Measurements from ENCODE around the gene GPR17. TPM values are rescaled to one million over a fixed set of nuclear protein-coding genes. Genes with fewer than 3 reads are reported as not detected.

The GPR17 gene
- total and polyA plus RNA-seq, 10 donors: 0.09 to 1.9 (median 0.24) TPM; not detected in 4

DNA sequence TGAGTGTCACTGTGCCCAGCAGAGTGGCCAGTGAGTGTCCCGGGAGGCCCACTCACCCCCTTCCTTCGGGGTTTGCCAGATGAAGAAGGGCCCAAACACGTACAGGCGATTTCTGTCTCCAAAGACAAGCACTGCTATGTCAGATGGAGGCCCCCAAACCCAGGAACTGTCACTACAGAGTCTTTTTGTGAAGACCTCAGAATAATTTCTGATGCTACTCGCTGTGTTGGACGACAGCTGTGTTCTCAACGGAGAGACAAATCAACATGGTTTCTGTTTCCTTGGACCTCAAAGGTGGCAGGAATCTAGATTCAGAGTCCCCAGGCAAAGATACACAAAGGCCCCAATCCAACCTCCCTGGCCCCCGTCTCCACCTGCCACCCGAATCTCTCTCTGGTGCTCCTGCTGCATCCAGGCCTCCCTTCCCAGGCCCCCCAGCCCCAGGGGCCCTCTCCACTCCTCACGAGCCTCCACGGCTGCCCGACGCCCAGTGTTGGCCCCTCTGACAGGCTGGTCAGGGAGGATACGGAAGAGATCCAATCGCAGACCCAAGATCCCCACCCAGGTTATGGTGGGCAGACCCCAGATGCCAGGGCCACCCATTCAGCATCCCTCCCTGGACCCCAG lies 2.4 kb upstream of the GPR17 start:
- TF ChIP-seq POLR2A (IDR thresholded peaks at IDR 0.05) (no peak), POLR2AphosphoS5 (IDR thresholded peaks at IDR 0.05) (no peak)
- TF ChIP-seq, protein P1, sequence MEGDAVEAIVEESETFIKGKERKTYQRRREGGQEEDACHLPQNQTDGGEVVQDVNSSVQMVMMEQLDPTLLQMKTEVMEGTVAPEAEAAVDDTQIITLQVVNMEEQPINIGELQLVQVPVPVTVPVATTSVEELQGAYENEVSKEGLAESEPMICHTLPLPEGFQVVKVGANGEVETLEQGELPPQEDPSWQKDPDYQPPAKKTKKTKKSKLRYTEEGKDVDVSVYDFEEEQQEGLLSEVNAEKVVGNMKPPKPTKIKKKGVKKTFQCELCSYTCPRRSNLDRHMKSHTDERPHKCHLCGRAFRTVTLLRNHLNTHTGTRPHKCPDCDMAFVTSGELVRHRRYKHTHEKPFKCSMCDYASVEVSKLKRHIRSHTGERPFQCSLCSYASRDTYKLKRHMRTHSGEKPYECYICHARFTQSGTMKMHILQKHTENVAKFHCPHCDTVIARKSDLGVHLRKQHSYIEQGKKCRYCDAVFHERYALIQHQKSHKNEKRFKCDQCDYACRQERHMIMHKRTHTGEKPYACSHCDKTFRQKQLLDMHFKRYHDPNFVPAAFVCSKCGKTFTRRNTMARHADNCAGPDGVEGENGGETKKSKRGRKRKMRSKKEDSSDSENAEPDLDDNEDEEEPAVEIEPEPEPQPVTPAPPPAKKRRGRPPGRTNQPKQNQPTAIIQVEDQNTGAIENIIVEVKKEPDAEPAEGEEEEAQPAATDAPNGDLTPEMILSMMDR (IDR thresholded peaks at IDR 0.05 in 8 of 11, conservative IDR thresholded peaks at IDR 0.05 in 3 of 11): no peak
- Histone ChIP-seq H3K27me3 (replicated peaks in 1 of 7) (no peaks in the 10 kb centered on the region), H3K27ac (peak overlapping the region in 4 of 8 donors; percentile 92 to 96 (median 93)), H3K4me3 (no peak overlapping the region), H3K9me3 (no peaks in the 10 kb centered on the region), H3K36me3 (peaks cover 0 to 31% (median 0%) of the 10 kb centered on the region in 6 donors), H3K4me1 (peaks cover 44 to 85% (median 69%) of the 10 kb centered on the region in 6 donors)
- WGBS, 5 donors: 89 to 95% (median 93%) methylated on average over 15 of the region's 15 CpGs
- peak; percentile 47 for DNase-seq
- intact Hi-C loops (cut with DNase I; ENCODE audit: low total_unique reads): loop anchor here (10.0 kb wide), 1 partner anchor 49 kb away; no protein-coding TSS in a partner anchor

DNA sequence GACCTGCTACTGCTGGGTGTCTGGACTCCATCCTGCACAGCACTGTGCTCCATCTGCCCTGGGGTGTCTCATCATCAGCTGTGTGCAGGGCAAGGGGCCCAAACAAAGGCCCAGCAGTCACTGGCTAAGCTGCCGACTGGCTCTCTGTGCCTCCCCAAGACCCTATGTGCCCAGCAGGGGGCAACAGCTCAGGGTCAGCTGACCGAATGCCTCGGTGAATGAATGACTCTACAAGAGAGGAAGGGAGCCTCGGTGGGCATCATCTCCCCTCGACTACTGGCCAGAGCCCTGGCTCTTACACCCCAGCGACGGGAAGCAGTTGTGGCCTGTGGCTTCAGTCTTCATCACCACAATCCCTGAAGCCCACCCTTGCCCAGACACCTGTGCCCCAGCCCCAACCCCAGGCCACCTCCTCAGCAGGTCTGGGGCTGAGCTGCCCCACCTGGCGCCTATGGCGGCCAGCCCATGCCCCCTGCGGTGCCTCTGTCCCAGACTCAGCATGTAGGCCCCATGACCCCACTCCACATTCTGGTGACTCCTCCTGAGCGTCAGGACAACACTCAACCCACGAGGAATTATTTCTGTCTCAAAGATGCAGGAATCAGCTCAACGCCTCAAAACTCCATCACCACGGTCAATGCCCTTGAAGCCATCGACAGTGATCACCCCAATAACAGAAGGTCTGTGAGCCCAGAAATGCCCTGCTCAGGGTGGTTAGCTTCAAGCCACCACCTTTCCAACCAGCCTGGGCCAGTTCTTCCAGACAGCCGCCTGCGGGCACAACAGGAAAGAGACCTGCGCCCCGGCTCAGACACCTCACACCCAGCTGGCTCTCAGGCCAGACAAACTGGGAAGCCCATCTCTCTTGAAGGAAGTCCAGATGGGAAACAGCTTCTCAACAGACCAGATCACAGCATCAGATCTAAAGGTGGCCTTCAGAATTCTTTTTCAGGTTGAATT lies 1.6 kb upstream of the GPR17 start:
- intact Hi-C loops (cut with DNase I; ENCODE audit: low total_unique reads): loop anchor here (10.0 kb wide), 1 partner anchor 50 kb away; no protein-coding TSS in a partner anchor

DNA sequence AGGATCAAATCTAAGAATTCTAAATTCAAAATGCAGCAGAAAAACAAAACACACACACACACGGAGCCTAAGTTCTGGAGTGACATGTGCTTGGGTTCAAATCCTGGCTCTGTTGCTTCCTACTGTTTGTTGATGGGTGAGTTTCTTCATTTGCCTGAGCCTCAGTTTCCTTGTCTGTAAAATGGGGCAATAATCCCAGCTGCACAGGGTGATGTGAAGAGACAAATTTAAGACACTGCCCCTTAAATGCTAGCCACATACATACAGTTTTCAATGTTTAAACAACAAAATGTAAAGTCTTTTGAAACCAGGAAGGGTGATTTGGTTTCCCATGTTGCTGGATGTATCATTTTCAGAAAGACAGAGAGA lies 943 bp upstream of the GPR17 start:
- Histone ChIP-seq H3K27me3 (replicated peaks in 1 of 7) (no peaks in the 10 kb centered on the region), H3K4me1 (peaks cover 44 to 84% (median 67%) of the 10 kb centered on the region in 6 donors), H3K27ac (peak overlapping the region in 3 of 8 donors; percentile 20 to 96 (median 92)), H3K9me3 (no peaks in the 10 kb centered on the region), H3K36me3 (peaks cover 0 to 17% (median 0%) of the 10 kb centered on the region in 6 donors), H3K4me3 (no peak overlapping the region)
- DNase-seq: no peak
- intact Hi-C loops (cut with DNase I; ENCODE audit: low total_unique reads): loop anchor here (10.0 kb wide), 1 partner anchor 50 kb away; no protein-coding TSS in a partner anchor
- TF ChIP-seq POLR2AphosphoS5 (IDR thresholded peaks at IDR 0.05): no peak
- TF ChIP-seq, protein P1 (IDR thresholded peaks at IDR 0.05 in 8 of 11, conservative IDR thresholded peaks at IDR 0.05 in 3 of 11): no peak
- TF ChIP-seq POLR2A (IDR thresholded peaks at IDR 0.05): no peak
- 78 to 95% (median 83%) methylated on average over 1 of the region's 1 CpG for WGBS, 5 donors

More for the DNA sequence above, 1.6 kb upstream of the GPR17 start:
- Histone ChIP-seq H3K27ac (peak overlapping the region in 4 of 8 donors; percentile 5 to 96 (median 92)), H3K36me3 (peaks cover 0 to 23% (median 0%) of the 10 kb centered on the region in 6 donors), H3K9me3 (no peaks in the 10 kb centered on the region), H3K4me3 (no peak overlapping the region), H3K27me3 (replicated peaks in 1 of 7) (no peaks in the 10 kb centered on the region), H3K4me1 (peaks cover 42 to 84% (median 67%) of the 10 kb centered on the region in 6 donors)
- TF ChIP-seq POLR2A (IDR thresholded peaks at IDR 0.05) (no peak), POLR2AphosphoS5 (IDR thresholded peaks at IDR 0.05) (peak in 1 of 3 donors; percentile 29)
- TF ChIP-seq, protein P1 (IDR thresholded peaks at IDR 0.05 in 8 of 11, conservative IDR thresholded peaks at IDR 0.05 in 3 of 11): peak in 1 of 11 experiments; percentile 14
- WGBS, 5 donors: 81 to 89% (median 84%) methylated on average over 16 to 19 of the region's 19 CpGs
- peak; percentile 76 for DNase-seq

Data from spleen (tissue), 11 donors.